Loucy (cell line): ENCODE measurements around the gene THAP4.

Experiments used
- H2AFZ ChIP-seq: fragments of 200-600 bp; sonication (generic); 2 replicates; pipeline ENCODE4 v1.6.0; 2016; ENCODE audit warnings: antibody characterized with exemption, mild to moderate bottlenecking, low read length, moderate library complexity
- H3F3A ChIP-seq: fragments of 200-600 bp; 2 replicates; pipeline ENCODE4 v1.6.0; 2016; ENCODE audit warnings: antibody characterized with exemption, low read depth, mild to moderate bottlenecking
- H3K27me3 ChIP-seq: fragments of 200-600 bp; sonication (generic); 2 replicates; pipeline ENCODE4 v1.6.1; 2014; ENCODE audit warnings: low read length, mild to moderate bottlenecking; ENCODE audit not compliant: insufficient read depth, poor library complexity, severe bottlenecking
- H3K36me3 ChIP-seq: fragments of 200-600 bp; sonication (generic); 2 replicates; pipeline ENCODE4 v1.6.1; 2016; ENCODE audit warnings: low read length; ENCODE audit not compliant: insufficient read depth
- H3K4me1 ChIP-seq: fragments of 200-600 bp; sonication (generic); 2 replicates; pipeline ENCODE4 v1.5.1; 2014; ENCODE audit warnings: low read length, mild to moderate bottlenecking; ENCODE audit not compliant: insufficient read depth, poor library complexity, severe bottlenecking
- H3K4me2 ChIP-seq: fragments of 200-600 bp; sonication (generic); 2 replicates; pipeline ENCODE4 v1.6.0; 2014; ENCODE audit warnings: antibody characterized with exemption, low read length, low read depth, mild to moderate bottlenecking; ENCODE audit not compliant: poor library complexity, severe bottlenecking
- H3K4me3 ChIP-seq: fragments of 200-600 bp; sonication (generic); 2 replicates; pipeline ENCODE4 v1.5.1; 2014; ENCODE audit warnings: low read length, mild to moderate bottlenecking, mixed read lengths; ENCODE audit not compliant: poor library complexity, severe bottlenecking
- H3K79me2 ChIP-seq: fragments of 200-600 bp; sonication (generic); 2 replicates; pipeline ENCODE4 v1.6.1; 2014; ENCODE audit warnings: low read length; ENCODE audit not compliant: insufficient read depth
- H3K9ac ChIP-seq: fragments of 200-600 bp; sonication (generic); 2 replicates; pipeline ENCODE4 v1.6.0; 2014; ENCODE audit warnings: mild to moderate bottlenecking, low read depth, low read length, moderate library complexity; ENCODE audit not compliant: poor library complexity, severe bottlenecking
- H3K9me2 ChIP-seq: fragments of 200-600 bp; sonication (generic); replicated peaks from 2 replicates; pipeline ENCODE4 v1.6.1; 2016; ENCODE audit warnings: low read depth, low read length, mixed read lengths
- H3K9me3 ChIP-seq: fragments of 200-600 bp; sonication (generic); 2 replicates; pipeline ENCODE4 v1.6.1; 2014; ENCODE audit warnings: mild to moderate bottlenecking, antibody characterized with exemption, low read length, low read depth; ENCODE audit not compliant: insufficient read depth
- H4K20me1 ChIP-seq: fragments of 200-600 bp; sonication (generic); 2 replicates; pipeline ENCODE4 v1.6.0; 2014; ENCODE audit warnings: antibody characterized with exemption, low read length, mild to moderate bottlenecking; ENCODE audit not compliant: insufficient read depth, poor library complexity, severe bottlenecking
- CTCF ChIP-seq: fragments of 200-600 bp; sonication (generic); conservative IDR thresholded peaks from 2 replicates; pipeline ENCODE4 v1.5.1; 2014; ENCODE audit warnings: mild to moderate bottlenecking, antibody characterized with exemption, low read length
- EZH2phosphoT487 ChIP-seq: fragments of 200-600 bp; IDR thresholded peaks from 2 replicates; pipeline ENCODE4 v1.6.1; 2018; ENCODE audit warnings: antibody characterized with exemption, mild to moderate bottlenecking, moderate library complexity, borderline replicate concordance

Gene THAP4

GRCh38 chr2:241654551-241654950 lies 17.6 kb upstream of the THAP4 start:
- H3K79me2 ChIP-seq = peaks cover 12% of the 10 kb centered on the region; the same call in 1 of the 2 replicates
- TF ChIP-seq CTCF (no peak), EZH2phosphoT487 (no peak)
- no peak overlapping the region for H3K4me3 ChIP-seq
- no peaks in the 10 kb centered on the region for H3K4me1 ChIP-seq
- H3K9ac ChIP-seq = no peak overlapping the region
- H3F3A ChIP-seq = no peaks in the 10 kb centered on the region
- H3K36me3 ChIP-seq = peaks cover 74% of the 10 kb centered on the region; the same call in 1 of the 2 replicates
- H3K9me2 ChIP-seq = no peaks in the 10 kb centered on the region
- H3K9me3 ChIP-seq = no peaks in the 10 kb centered on the region
- no peak overlapping the region for H3K4me2 ChIP-seq
- no peak overlapping the region for H2AFZ ChIP-seq
- H4K20me1 ChIP-seq = peaks cover 8% of the 10 kb centered on the region
- H3K27me3 ChIP-seq = no peaks in the 10 kb centered on the region

GRCh38 chr2:241653210-241653750 lies 16.3 kb upstream of the THAP4 start:
- H3K4me3 ChIP-seq = no peak overlapping the region
- H2AFZ ChIP-seq = no peak overlapping the region
- TF ChIP-seq CTCF (no peak), EZH2phosphoT487 (no peak)
- no peak overlapping the region for H3K9ac ChIP-seq
- H3K4me2 ChIP-seq = no peak overlapping the region
- peaks cover 19% of the 10 kb centered on the region for H4K20me1 ChIP-seq
- no peaks in the 10 kb centered on the region for H3K9me3 ChIP-seq
- H3K79me2 ChIP-seq = peaks cover 25% of the 10 kb centered on the region; the same call in 1 of the 2 replicates
- H3K27me3 ChIP-seq = no peaks in the 10 kb centered on the region
- H3F3A ChIP-seq = no peaks in the 10 kb centered on the region
- H3K4me1 ChIP-seq = no peaks in the 10 kb centered on the region
- peaks cover 62% of the 10 kb centered on the region; the same call in 1 of the 2 replicates for H3K36me3 ChIP-seq
- no peaks in the 10 kb centered on the region for H3K9me2 ChIP-seq

- H2AFZ ChIP-seq = no peak overlapping the region
- H4K20me1 ChIP-seq = peaks cover 22% of the 10 kb centered on the region
- H3K9ac ChIP-seq = no peak overlapping the region
- TF ChIP-seq EZH2phosphoT487 (no peak), CTCF (no peak)
- H3K4me2 ChIP-seq = no peak overlapping the region
- H3K27me3 ChIP-seq = no peaks in the 10 kb centered on the region
- no peaks in the 10 kb centered on the region for H3K4me1 ChIP-seq
- H3K4me3 ChIP-seq = no peak overlapping the region
- peaks cover 58% of the 10 kb centered on the region; the same call in 1 of the 2 replicates for H3K36me3 ChIP-seq
- peaks cover 31% of the 10 kb centered on the region; the same call in 1 of the 2 replicates for H3K79me2 ChIP-seq
- H3F3A ChIP-seq = no peaks in the 10 kb centered on the region
- no peaks in the 10 kb centered on the region for H3K9me3 ChIP-seq
- H3K9me2 ChIP-seq = no peaks in the 10 kb centered on the region
These were observed 15.8 kb upstream of the THAP4 start for GRCh38 chr2:241652722-241653121.
